T-helper 22 cell (primary cell): ENCODE data around the gene FBXO31.

Experiments
- DNase-seq: peaks from one replicate; pipeline ENCODE4 v3.0.0-alpha.2; 2020; ENCODE audit warnings: low read depth

FBXO31 gene

DNA sequence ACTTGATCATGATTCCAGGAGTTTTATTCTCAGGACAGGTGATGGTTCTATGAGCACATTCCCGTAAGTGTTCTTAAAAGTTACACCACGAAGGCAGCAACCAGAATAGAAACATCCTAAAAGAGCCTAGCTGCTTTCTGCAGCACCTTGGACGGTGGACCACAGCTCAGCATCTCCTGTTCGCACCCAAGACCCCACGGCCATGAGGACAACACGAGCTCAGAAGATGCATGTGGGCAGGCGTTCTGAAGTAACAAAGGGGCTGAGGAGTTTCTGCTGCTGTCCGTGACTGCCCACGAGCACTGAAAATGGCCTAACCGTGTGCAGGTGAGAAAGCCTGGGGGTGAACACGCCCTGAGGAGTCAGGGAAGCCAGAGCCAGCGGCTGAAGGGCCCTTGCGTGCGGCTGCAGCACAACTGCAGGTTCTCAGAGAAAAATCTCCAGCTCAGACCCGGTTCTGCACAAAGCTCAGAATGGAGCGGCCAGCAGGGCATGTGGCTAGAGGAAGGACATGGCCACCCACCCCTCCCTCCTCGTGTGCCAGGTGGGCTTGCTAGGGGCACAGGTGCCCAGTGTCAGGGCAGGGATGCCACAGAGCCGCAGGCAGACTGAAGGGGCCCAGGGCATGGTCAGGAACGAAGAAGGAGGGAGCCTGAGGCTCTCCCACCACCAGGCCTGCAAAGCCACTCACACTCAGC lies 55.6 kb downstream of the FBXO31 start:
- no peak for DNase-seq

DNA sequence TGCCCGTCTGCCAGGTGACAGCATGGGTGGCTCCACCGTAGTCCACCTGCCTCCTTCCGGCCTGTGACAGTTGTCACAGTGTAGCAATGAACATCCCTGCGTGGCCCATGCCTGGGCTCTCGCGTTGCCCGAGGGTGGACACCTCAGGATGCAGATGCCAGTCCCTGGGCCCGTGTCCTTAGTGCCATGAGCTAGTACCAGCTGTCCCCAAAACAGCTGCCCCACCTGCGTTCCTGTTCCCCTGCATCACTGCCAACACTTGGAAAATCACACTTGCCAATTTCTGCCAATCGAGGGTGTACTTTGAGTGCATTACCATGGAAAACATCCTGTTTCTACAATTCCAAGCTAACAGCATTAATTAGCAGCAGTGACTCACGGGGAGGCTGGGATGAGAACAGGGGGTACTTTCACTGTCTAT lies 57.4 kb downstream of the FBXO31 start:
- no peak for DNase-seq

DNA sequence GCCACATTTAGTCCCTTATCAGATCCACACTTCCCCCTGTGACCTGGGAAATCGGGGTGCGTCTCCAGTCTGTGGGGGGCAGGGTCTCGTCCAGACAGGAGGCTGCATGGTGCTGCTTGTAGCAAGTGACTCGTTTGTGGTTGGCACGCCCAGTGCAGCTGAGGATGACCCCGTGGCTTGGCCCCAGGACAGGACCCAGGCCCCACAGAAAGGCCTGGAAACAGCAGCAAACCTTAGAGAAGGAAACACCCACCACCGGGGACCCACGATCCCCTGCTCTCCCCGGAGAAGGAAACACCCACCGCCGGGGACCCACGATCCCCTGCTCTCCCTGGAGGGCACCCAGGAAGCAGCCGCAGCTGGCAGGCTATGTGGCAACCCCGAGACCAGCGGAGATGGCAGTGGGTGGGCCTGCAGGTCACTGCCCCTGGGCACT lies 58.1 kb downstream of the FBXO31 start:
- DNase-seq: no peak

DNA sequence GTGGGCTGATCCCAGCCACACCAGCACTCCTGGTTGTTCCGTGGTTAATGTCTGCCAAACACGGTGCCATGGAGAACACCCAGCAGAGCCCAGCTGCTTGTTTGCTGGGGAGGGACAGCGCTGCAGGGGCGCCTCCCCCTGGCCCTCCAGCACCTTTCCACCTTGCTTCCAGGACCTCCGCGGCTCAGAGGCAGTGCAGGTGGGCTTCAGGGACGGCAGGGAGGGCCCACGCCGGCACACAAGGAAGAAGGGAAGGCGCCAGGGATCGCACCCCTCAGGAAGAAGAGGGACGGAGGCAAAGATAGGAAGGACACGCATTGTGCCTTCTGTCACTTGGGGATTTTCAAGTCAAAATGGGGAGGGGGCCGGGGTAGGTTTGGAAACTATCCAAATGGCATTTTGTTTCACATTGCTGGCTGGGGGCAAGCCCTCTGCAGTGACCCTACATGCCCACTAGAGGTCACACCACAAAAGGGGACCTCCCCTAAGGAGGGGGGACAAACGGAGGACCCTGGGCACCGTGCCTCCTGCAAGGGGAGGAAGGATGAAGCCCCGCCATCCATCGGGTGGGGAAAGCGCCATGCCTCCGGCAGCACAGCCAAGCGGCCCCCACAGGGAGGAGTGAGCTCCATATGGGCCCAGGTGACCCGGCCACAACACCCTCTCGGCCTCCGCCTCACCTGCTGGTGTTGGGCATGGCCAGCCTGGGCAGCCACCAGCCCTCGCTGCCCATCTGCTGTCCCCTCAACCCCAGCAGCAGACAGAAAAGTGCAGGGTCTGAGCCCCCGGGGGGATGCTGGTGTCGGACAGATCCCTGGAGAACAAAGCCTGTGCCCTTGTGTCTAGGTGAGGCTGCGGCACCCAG lies 58.9 kb downstream of the FBXO31 start:
- DNase-seq: no peak

DNA sequence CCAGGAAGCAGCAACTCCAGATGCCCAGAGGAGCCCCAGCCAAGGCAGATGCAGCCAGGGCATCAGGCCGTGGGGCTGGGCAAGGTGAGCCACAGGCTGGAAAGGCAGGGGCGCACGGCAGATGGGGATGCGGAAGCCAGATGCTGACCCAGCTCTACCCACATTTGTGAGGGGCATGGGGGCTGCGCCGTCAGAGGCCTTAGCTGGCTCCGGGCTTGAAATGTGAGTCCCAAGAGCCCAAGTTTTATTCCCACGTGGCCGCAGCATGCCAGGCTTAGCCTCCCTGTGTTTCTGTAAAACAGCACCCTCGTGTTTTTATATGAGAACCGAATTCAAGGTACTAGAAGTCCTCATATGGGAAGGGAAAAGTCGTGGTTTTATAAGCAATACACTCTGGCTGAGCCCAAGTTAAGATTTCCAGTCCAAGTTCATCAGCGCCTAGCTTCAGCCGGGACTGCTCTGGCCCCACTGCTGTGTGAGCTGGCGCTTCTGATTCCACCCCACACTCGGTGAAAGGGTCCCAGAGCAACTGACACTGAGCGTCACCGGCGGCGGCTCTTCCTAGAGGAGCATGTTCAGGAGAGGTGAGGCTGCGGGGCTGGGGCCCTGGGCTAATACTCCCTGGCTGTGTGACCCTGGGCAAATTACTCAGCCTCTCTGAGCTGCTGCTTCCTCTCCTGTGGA lies 59.7 kb downstream of the FBXO31 start:
- no peak for DNase-seq

DNA sequence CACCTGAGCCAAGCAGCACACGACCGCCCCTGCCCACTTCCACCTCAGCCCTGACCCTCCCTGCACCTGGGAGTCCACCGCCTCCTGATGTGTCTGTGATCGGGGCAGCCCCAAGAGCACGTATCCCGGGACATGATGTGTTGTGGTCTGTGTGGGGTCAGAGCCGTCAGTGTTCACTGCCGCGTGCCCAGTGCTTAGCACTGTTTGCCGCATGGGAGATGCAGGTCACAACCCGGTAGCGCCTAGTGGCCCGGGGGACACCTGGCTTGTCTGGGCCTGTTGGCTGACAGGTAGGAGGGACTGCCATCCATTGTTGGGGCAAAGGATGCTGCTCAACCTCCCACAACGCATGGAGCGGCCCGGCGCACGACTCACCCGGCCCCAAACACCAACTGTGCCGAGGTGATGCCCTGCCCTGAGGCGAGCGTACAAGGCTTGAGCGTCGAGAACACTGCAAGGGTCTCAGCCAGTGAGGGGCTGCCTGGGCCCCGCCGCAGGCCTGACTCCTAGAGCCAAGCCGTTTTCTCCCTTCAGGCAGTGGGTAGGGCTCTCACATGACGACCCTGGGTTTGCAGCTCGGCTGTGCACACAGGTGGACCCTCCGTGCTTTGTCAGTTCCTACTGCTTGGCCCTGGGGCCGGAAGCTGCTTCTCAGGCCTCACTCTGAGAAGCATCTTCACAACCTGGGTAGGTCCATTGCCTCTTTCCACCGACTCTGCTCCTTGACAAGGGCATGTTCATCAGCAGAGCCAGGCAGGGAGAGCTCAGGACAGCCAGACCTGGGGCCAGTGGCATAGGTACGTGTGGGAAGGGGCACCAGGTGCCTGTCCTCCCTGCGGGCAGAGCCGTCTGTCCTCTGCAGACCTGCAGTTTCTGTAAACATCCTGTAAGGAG lies 60.5 kb downstream of the FBXO31 start:
- no peak for DNase-seq

DNA sequence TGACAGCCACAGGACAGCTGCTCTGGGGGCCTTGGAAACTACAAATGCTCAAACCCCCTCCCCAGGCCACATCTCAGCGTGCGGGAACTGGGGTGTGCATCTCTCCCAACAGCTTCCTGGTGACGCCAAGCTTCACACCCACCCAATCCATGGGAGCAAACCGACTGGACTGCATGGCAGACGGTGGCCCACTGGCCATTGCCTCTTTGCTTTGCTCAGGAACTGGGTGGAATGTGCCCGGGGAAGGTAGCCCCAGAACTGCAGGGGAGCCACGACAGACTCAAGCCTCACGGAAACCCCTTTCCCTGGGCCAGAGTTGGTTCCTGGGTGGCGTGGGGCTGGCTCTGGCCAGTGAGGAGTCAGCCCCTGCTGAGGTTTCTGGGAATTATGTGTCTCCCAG lies 61.2 kb downstream of the FBXO31 start:
- no peak for DNase-seq

DNA sequence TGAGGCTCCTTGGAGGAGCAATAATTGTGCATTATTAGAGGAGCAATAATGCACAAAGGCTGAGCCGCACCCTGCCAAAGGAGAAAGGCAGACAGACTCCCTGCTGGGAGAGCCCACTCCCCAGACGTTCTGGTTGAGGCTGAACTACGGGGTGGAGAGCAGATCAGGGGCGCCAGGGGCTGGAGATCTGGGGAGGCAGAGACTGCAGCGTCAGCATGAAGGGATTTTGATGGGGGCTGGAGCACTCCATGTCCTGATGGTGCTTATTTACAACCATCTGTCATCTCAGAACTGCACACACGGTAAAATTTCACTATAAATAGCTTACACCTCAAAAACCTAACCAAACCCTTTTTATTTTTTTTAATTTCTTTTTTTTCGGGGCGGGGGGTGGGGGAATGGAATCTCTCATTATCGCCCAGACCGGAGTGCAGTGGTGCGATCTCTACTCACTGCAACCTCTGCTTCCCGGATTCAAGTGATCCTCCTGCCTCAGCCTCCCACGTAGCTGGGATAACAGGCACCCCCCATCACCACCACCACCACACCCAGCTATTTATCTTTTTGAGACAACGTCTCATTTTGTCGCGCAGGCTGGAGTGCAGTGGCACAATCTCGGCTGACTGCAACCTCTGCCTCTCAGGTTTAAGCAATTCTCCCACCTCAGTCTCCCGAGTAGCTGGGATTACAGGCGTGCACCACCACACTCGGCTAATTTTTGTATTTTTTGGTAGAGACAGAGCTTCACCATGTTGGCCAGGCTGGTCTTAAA lies 62.1 kb downstream of the FBXO31 start:
- no peak for DNase-seq

DNA sequence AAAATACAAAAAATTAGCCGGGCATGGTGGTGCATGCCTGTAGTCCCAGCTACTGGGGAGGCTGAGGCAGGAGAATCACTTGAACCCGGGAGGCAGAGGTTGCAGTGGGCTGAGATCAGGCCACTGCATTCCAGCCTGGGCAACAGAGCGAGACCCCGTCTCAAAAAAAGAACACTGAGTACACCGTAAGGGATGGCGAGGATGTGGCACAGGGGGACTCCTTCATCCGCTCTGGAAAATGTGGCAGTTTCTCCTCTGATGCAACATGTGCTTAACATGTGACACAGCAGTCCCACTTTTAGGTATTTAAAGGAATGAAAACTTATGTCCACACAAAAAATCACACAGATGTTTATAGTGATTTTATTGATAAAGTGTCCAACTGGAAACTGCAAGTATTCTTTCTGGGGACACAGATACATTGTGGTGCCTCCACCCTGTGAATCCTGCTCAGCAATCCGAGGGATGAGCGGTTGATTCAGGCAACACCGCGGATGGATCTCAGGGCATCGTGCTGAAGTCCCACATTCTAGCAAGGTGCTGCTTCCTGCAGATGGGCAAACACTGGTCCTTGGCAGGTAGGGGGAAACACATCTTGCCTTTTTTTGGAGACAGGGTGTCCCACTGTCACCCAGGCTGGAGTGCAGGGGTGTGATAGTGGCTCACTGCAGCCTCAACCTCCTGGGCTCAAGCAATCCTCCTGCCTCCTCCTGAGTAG lies 62.9 kb downstream of the FBXO31 start:
- DNase-seq: no peak

DNA sequence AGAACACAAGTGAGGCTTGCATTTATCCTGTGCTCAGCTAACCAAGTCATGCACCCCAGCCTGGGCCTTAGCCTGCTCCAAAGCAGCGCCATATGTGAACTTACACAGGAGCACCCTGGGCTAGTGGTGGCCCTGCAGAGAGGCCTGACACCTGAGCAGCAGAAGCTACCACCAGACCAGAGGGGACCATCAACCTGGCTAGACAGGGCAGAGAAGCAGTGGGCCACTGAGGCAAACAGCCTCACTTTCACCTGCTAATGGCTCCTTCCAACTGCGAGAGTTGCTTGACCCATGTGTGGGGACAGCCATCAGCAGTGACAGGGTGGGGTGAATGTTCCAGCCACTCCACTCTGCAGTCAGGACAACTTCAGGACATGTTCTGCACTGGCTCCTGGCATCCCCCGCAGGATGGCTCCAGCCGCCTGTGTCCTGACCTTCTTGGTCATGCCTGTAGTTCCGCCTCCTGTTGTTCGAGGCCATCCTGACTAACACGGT lies 63.5 kb downstream of the FBXO31 start:
- no peak for DNase-seq

DNA sequence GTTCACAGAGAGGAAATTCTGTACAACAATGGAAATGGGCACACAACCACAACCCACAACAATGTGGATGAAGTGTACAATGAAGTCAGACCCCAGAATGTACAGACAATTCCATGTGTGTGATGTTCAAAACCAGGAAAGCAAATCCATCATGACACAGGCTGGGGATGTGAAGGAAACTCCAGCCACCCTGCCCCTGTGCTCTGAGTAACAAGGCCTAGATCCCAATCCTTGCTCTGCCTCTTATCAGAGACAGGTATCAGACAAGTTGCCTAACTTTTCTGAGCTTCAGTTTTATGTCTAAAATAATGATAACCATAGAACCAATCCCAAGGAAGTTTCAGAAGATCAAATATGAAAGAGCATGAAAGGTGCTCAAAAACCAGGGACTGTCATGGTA lies 64.6 kb downstream of the FBXO31 start:
- DNase-seq: no peak

DNA sequence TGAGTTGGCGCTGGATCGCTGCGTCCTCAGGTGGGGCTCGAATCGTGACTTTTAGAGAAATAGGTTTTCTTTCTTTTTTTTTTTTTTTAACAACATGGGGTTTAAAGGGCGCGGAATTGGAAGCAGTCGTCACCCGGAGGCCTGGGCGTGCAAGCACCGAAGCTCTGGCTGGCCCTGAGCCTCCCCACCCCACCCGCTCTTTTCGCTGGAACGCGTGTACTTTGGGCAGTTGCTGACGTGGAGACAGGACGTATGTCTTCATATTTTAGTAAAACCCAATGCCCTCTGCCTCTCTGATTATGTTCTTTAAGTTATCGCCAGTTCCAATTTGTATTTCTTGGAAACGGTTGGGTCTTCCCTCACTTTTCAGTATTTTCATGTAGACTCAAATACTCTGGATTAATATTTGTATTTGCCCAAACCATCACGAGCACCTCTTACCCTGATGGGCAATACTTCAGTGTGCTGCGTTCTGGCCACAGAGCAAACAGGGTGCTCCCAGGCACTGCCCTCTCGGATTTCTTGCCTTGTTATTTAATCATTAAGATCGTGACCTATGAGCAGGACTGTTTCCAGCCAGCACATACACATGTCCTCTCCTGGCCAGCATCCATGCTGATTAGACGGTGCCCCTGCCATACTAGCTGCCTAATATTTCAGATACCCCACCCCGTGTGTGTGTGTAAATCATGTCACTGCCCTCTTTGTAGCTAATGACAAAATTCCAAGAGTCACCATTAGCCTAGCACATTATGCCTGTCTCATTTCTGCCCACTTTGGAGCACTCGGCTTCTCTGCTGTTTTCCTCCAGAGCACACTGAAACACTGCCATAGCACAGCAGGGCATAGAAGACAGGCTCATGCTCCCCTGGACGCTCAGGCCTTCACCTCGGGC lies 65.6 kb downstream of the FBXO31 start:
- DNase-seq: no peak

DNA sequence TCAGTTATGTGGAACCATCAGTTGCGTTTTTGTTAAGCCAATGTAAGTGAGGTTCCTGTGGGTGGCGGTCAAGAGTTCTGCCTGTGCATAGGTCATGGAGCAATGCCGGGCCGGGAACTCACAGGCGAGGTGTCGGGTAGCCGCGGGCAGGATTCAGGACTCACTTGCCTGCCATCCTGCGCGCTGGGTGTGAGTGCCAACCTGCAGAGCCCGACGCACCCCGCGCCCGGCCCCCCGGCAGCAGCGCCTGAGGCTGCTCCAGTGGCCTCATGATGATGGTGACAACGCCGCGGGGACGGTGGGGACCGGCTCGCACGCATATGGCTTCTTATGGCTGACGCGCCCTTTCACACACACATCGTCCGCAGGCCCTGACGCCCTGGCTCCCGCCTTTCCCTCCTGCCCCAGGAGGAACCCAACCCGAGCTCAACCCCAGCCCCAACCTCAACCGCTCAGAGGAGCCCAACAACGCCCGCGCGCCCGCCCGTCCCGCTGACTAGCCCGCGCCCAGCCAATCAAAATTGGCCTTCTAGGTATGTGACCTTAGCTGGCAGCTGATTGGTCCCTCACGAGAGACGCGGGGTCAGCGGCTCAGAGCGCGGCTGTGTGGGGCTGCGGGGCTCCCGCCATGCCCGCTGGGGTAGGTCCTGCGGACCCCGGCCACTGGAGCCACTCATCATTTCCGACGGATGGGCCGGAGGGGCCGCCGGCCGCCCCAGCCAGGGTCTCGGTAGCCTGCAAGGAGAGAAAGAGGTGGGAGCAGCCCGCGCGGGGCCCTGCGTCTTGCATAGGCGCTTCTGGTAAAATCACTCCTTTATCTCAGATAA lies 66.4 kb downstream of the FBXO31 start, which contains the start of gene C16orf95:
Gene C16orf95 (minus strand): TSS at position 470 of the 827 bp plus-strand sequence. CDS start 150 bp downstream, at position 320.
- DNase-seq: peak; percentile 92

DNA sequence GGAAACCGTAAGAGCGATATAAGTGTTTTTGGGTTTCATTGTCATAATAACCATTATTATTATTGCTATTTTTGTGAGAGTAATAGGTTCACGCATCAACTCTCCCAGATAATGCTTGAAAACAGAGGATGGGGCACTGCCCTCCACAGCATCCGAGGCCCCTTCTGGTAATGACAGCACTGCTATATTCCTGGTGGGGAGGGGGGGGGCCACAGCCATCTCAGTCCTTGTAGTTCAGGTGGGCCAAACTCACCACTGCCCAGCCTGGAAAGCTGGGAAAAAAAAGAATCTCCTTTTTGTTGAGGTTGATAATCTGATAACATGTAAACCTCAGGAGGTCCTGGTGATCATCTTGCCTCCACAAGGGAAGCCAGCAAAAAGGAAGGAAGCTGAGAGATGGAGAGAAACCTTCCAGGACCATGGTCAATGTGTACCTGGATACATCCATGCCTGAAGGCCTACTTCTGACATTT lies 67.1 kb downstream of the FBXO31 start:
- DNase-seq: no peak

DNA sequence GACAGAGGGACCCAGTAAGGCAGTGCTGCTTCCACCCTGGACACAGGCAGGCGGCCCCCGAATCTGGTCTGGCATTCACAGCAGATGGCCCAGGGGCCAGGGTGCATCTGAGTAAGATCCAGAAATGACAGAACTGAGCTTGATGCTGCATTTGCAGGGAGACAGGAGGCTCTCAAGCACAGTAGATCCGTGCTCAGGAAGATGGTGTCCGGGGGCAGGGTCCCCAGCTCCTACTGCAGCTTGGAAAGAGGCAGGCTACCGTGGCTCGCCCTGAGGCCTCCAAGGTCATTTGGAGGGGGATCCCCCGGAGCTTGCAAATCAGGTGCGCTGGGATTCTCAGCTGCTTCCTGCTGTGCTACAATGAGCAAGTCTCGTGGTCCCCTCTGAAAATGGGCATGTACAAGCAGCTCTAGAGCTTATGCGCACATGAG lies 68.6 kb downstream of the FBXO31 start:
- no peak for DNase-seq

DNA sequence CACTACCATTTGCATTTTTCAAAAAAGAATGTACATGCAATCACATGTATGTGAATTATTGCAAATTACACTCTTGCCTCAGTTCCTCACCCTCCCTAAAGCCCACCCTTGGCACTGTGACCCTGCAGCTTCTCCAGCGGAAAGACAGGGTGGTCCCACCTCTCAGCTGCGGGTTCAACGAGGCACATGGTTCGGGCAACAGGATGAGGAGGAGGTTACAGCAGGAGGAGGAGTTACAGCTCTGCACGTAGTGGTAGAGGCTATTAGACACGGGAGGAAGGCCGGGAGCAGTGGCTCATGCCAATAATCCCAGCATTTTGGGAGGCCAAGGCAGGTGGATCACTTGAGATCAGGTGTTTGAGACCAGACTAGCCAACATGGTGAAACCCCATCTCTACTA lies 71.6 kb downstream of the FBXO31 start:
- DNase-seq: no peak

DNA sequence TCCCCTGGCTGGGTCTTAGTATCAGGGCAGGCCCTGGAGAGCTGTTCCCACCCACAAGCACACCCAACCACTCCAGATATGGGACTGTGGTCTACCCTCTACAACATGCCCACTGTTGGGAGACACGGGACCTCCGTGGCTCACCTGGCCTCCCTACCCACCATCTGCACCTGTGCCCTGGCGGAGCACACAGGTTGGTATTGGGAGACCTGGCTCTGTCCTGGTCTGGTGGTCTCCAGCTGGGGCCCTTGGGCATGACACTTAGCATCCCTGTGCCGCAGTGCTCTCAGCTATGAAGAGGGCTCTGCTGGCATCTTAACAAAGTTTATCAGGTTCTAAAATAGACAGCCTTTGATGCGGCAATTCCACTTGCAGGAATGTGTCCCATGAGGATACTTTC lies 72.2 kb downstream of the FBXO31 start:
- DNase-seq: no peak

DNA sequence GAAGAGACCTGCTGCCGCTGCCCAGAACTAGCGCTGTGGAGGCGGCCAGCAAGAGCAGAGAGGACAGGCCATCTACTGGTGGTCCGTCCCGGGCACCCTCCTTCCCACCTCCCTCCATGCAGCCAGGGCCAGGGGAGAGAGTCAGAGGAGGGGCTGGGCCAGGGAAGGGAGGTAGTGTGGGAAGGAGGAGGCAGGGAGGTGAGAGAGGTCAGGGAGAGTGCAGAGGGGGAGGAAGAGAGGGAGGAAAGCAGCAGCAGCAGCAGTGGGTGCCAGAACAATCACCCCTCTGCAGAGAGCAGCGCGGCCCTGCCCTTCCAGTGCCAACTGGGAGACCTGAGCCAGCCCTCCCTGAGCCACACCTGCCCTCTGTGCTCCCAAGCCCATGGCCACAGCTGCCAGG lies 73.0 kb downstream of the FBXO31 start:
- DNase-seq: no peak
